HepG2 (cell line): ENCODE results near the gene TACC2. TPM values are rescaled to one million over a fixed set of nuclear protein-coding genes. Genes with fewer than 3 reads are reported as not detected.

Experiments used
- ADNP ChIP-seq: sonication (generic); formaldehyde crosslinking; IDR thresholded peaks from 2 replicates; pipeline ENCODE4 v1.4.0; 2020; ENCODE audit warnings: missing genetic modification reagents
- ASH2L ChIP-seq: fragments of 300-600, 200-600 bp; sonication (generic); IDR thresholded peaks from 2 replicates; pipeline ENCODE4 v1.7.0; 2017; ENCODE audit warnings: low read depth, mild to moderate bottlenecking, moderate library complexity, mixed read lengths, low read length; ENCODE audit not compliant: insufficient read length
- ATF3 ChIP-seq: sonication (generic); formaldehyde crosslinking; IDR thresholded peaks from 2 replicates; pipeline ENCODE4 v1.4.0; 2020; ENCODE audit warnings: missing genetic modification reagents
- ATF7-NPFF ChIP-seq: sonication (generic); formaldehyde crosslinking; IDR thresholded peaks from 2 replicates; pipeline ENCODE4 v1.8.1; 2023; ENCODE audit warnings: mild to moderate bottlenecking, low read depth, missing genetic modification reagents, moderate library complexity
- ELK4 ChIP-seq: sonication (generic); formaldehyde crosslinking; IDR thresholded peaks from 2 replicates; pipeline ENCODE4 v1.9.0; 2021; ENCODE audit warnings: missing genetic modification reagents, borderline replicate concordance
- HDAC1 ChIP-seq: sonication (generic); formaldehyde crosslinking; IDR thresholded peaks from 2 replicates; pipeline ENCODE4 v1.5.1; 2020; ENCODE audit warnings: mild to moderate bottlenecking, missing genetic modification reagents
- HNRNPL ChIP-seq: fragments of 200-400 bp; formaldehyde crosslinking; IDR thresholded peaks from 2 replicates; pipeline ENCODE4 v1.6.1; 2017; ENCODE audit warnings: mild to moderate bottlenecking, low read depth, low read length
- IKZF4 ChIP-seq: sonication (generic); formaldehyde crosslinking; IDR thresholded peaks from 2 replicates; pipeline ENCODE4 v1.5.1; 2020; ENCODE audit warnings: borderline replicate concordance, mild to moderate bottlenecking, low read depth, missing genetic modification reagents; ENCODE audit errors: not compliant biosample characterization
- ISX ChIP-seq: sonication (generic); formaldehyde crosslinking; conservative IDR thresholded peaks from 2 replicates; pipeline ENCODE4 v1.5.0; 2020; ENCODE audit warnings: missing genetic modification reagents
- JDP2 ChIP-seq: sonication (generic); formaldehyde crosslinking; IDR thresholded peaks from 2 replicates; pipeline ENCODE4 v1.8.1; 2022; ENCODE audit warnings: missing genetic modification reagents, borderline replicate concordance
- MED13 ChIP-seq: sonication (generic); formaldehyde crosslinking; IDR thresholded peaks from 2 replicates; pipeline ENCODE4 v1.5.0; 2020; ENCODE audit warnings: missing genetic modification reagents
- NKX3-1 ChIP-seq: sonication (generic); formaldehyde crosslinking; IDR thresholded peaks from 2 replicates; pipeline ENCODE4 v1.5.0; 2020; ENCODE audit warnings: missing genetic modification reagents
- PCBP2 ChIP-seq: fragments of 200-400 bp; formaldehyde crosslinking; optimal IDR thresholded peaks from 2 replicates; pipeline ENCODE3; 2018; ENCODE audit warnings: low read length, low read depth; ENCODE audit not compliant: poor library complexity, severe bottlenecking
- POGK ChIP-seq: sonication (generic); formaldehyde crosslinking; conservative IDR thresholded peaks from 2 replicates; pipeline ENCODE4 v1.8.0; 2022; ENCODE audit warnings: mild to moderate bottlenecking, moderate library complexity, missing genetic modification reagents
- REXO4 ChIP-seq: sonication (generic); formaldehyde crosslinking; IDR thresholded peaks from 2 replicates; pipeline ENCODE4 v1.8.0; 2022; ENCODE audit warnings: missing genetic modification reagents, mild to moderate bottlenecking, borderline replicate concordance
- SETDB1 ChIP-seq: sonication (generic); formaldehyde crosslinking; IDR thresholded peaks from 2 replicates; pipeline ENCODE4 v1.5.1; 2020; ENCODE audit warnings: missing genetic modification reagents, mild to moderate bottlenecking, borderline replicate concordance
- SNAPC2 ChIP-seq: sonication (generic); formaldehyde crosslinking; IDR thresholded peaks from 2 replicates; pipeline ENCODE4 v1.8.1; 2022; ENCODE audit warnings: mild to moderate bottlenecking, missing genetic modification reagents
- TBX3 ChIP-seq: fragments of 450-650 bp; IDR thresholded peaks from 2 replicates; pipeline ENCODE4 v1.6.1; 2017; ENCODE audit warnings: antibody characterized with exemption, mild to moderate bottlenecking, inconsistent platforms, borderline replicate concordance
- TFAP4 ChIP-seq: sonication (generic); IDR thresholded peaks from 2 replicates; pipeline ENCODE4 v1.6.1; 2016; ENCODE audit warnings: low read depth, borderline replicate concordance
- ZMYM3 ChIP-seq: sonication (generic); formaldehyde crosslinking; IDR thresholded peaks from 2 replicates; pipeline ENCODE4 v1.5.1; 2020; ENCODE audit warnings: mild to moderate bottlenecking, missing genetic modification reagents
- ZNF230 ChIP-seq: sonication (generic); formaldehyde crosslinking; IDR thresholded peaks from 2 replicates; pipeline ENCODE4 v1.4.0; 2020; ENCODE audit warnings: mild to moderate bottlenecking, missing genetic modification reagents
- ZNF333 ChIP-seq: sonication (generic); formaldehyde crosslinking; IDR thresholded peaks from 2 replicates; pipeline ENCODE4 v1.4.0; 2020; ENCODE audit warnings: mild to moderate bottlenecking, missing genetic modification reagents, borderline replicate concordance
- ZNF674 ChIP-seq: sonication (generic); formaldehyde crosslinking; IDR thresholded peaks from 2 replicates; pipeline ENCODE4 v1.5.0; 2020; ENCODE audit warnings: low read depth, mild to moderate bottlenecking, missing genetic modification reagents
- ZNF709 ChIP-seq: sonication (generic); formaldehyde crosslinking; IDR thresholded peaks from 2 replicates; pipeline ENCODE4 v1.5.0; 2020; ENCODE audit warnings: mild to moderate bottlenecking, missing genetic modification reagents
- ZNF747 ChIP-seq: sonication (generic); formaldehyde crosslinking; IDR thresholded peaks from 2 replicates; pipeline ENCODE4 v1.8.1; 2023; ENCODE audit warnings: missing genetic modification reagents, mild to moderate bottlenecking, borderline replicate concordance
- ZNF768 ChIP-seq: sonication (generic); formaldehyde crosslinking; IDR thresholded peaks from 2 replicates; pipeline ENCODE4 v1.4.0; 2020; ENCODE audit warnings: missing genetic modification reagents
- ZNF781 ChIP-seq: sonication (generic); formaldehyde crosslinking; IDR thresholded peaks from 2 replicates; pipeline ENCODE4 v1.5.1; 2020; ENCODE audit warnings: borderline replicate concordance, mild to moderate bottlenecking, missing genetic modification reagents; ENCODE audit errors: not compliant biosample characterization
- ZNF879 ChIP-seq: sonication (generic); formaldehyde crosslinking; IDR thresholded peaks from 2 replicates; pipeline ENCODE4 v1.8.1; 2023; ENCODE audit warnings: missing genetic modification reagents
- polyA plus RNA-seq, 8 experiments: library from polyadenylated mRNA; depleted of rRNA in 3 of 8; stranded (reverse) in 7 of 8; unstranded in 1 of 8; fragments of >200 nt; fragmentation: Illumina TruSeq in 4 of 8; extraction: Trizol in 4 of 8; gene quantifications; 2 replicates each; pipeline versions ENCODE4 v1.2.1 to v1.2.3, GENCODE V29; 2011 to 2016; ENCODE audit warnings: low read depth in 4 of 8, missing spikeins in 1 of 8, mixed read lengths in 1 of 8; ENCODE audit not compliant: insufficient read depth in 1 of 8
- total RNA-seq, 5 experiments: library from RNA; depleted of rRNA; stranded (reverse); fragments of >200 nt; fragmentation: Illumina TruSeq; extraction: Trizol; gene quantifications; 2 replicates each; pipeline ENCODE4 v1.2.3, GENCODE V29; 2016; ENCODE audit warnings: low read depth in 1 of 5

The TACC2 gene
- total and polyA plus RNA-seq, 2 of the 13 experiments (the other 11 are each of a cell fraction or from before 2014, with no cell fraction given): 11.8 to 16.0 TPM

GRCh38 chr10:122056431-122057094 is 67.6 kb downstream of the TACC2 start (continued):
- peak; percentile 29; the same call in 1 of the 2 replicates for TF ChIP-seq TFAP4
- TF ChIP-seq ZMYM3: peak; percentile 36; the same call in 1 of the 2 replicates
- TF ChIP-seq POGK (CRISPR knock-in tag): no peak
- TF ChIP-seq REXO4 (CRISPR knock-in tag): no peak
- TF ChIP-seq ZNF333: no peak
- no peak for TF ChIP-seq MED13 (CRISPR knock-in tag)
- no peak for TF ChIP-seq ZNF879 (CRISPR knock-in tag)
- TF ChIP-seq ZNF747 (CRISPR knock-in tag): no peak
- 0 out of 2 replicates have a peak, but pooled peaks have one; percentile 48 for TF ChIP-seq HDAC1 (CRISPR knock-in tag)
- TF ChIP-seq ISX: no peak
- no peak for TF ChIP-seq ZNF230 (CRISPR knock-in tag)
- no peak for TF ChIP-seq SNAPC2 (CRISPR knock-in tag)
- TF ChIP-seq ASH2L: no peak
- no peak for TF ChIP-seq ELK4 (CRISPR knock-in tag)
- no peak for TF ChIP-seq ATF7-NPFF (CRISPR knock-in tag)
- peak; percentile 89 for TF ChIP-seq ATF3 (CRISPR knock-in tag)
- TF ChIP-seq SETDB1 (CRISPR knock-in tag): no peak
- peak; percentile 80; the same call in 1 of the 2 replicates for TF ChIP-seq ADNP
- no peak for TF ChIP-seq TBX3
- TF ChIP-seq PCBP2: no peak
- TF ChIP-seq ZNF781 (CRISPR knock-in tag): no peak
- no peak for TF ChIP-seq ZNF768 (CRISPR knock-in tag)
- no peak for TF ChIP-seq JDP2 (CRISPR knock-in tag)
- TF ChIP-seq HNRNPL: no peak
- TF ChIP-seq IKZF4 (CRISPR knock-in tag): no peak
- TF ChIP-seq NKX3-1 (CRISPR knock-in tag): no peak
- TF ChIP-seq ZNF709 (CRISPR knock-in tag): no peak
- no peak for TF ChIP-seq ZNF674
